ENCODE results near the gene SNRK.

- TF ChIP-seq EZH2phosphoT487 (IDR thresholded peaks at IDR 0.05; ENCODE audit: low read depth, severe bottlenecking, unreplicated experiment) (no peak), CTCF (IDR thresholded peaks at IDR 0.05; ENCODE audit: poor library complexity) (no peak), EZH2 (IDR thresholded peaks at IDR 0.05; ENCODE audit: borderline replicate concordance) (no peak)
Observed at GRCh38 chr3:43290956-43291355, 4.6 kb downstream of the SNRK start.
